Fibroblast of lung (primary cell): Measurements from ENCODE around the gene RGS7. TPM values are rescaled to one million over a fixed set of nuclear protein-coding genes. Genes with fewer than 3 reads are reported as not detected.

Experiments
- DNase-seq, 2 donors: peaks; one replicate each; pipeline versions ENCODE4 v3.0.0 to v3.0.0-alpha.2; 2010; ENCODE audit warnings: low read depth in 2 of 2
- H2AFZ ChIP-seq: 2 replicates; pipeline ENCODE4 v1.5.1; 2012; ENCODE audit warnings: low read length, control low read depth, inconsistent platforms
- H3K27ac ChIP-seq: 2 replicates; pipeline ENCODE4 v1.5.1; 2011; ENCODE audit warnings: low read length, control low read depth; ENCODE audit not compliant: insufficient read depth
- H3K27me3 ChIP-seq: 2 replicates; pipeline ENCODE4 v1.5.1; 2011; ENCODE audit warnings: mild to moderate bottlenecking, low read length; ENCODE audit not compliant: control insufficient read depth, insufficient read depth
- H3K36me3 ChIP-seq: 2 replicates; pipeline ENCODE4 v1.5.1; 2011; ENCODE audit warnings: low read length; ENCODE audit not compliant: control insufficient read depth, insufficient read depth
- H3K4me1 ChIP-seq: 2 replicates; pipeline ENCODE4 v1.5.1; 2011; ENCODE audit warnings: low read length; ENCODE audit not compliant: control insufficient read depth, insufficient read depth; ENCODE audit errors: extremely low read depth
- H3K4me2 ChIP-seq: 2 replicates; pipeline ENCODE4 v1.5.1; 2011; ENCODE audit warnings: low read length, control low read depth; ENCODE audit not compliant: insufficient read depth; ENCODE audit errors: extremely low read depth
- H3K4me3 ChIP-seq, 4 experiments: fragments of 200-600 bp in 1 of 4; sonication (generic) in 1 of 4; replicated peaks in 1 of 4; 2 replicates each; pipeline ENCODE4 v1.5.1; 2011 to 2016; ENCODE audit warnings: low read length in 4 of 4, low read depth in 3 of 4, mild to moderate bottlenecking in 3 of 4, control low read depth in 2 of 4, inconsistent platforms in 1 of 4, mixed read lengths in 1 of 4; ENCODE audit not compliant: insufficient read depth in 1 of 4; ENCODE audit errors: control extremely low read depth in 1 of 4
- H3K79me2 ChIP-seq: 2 replicates; pipeline ENCODE4 v1.5.1; 2012; ENCODE audit warnings: mild to moderate bottlenecking, low read length, inconsistent platforms; ENCODE audit not compliant: control insufficient read depth, insufficient read depth
- H3K9ac ChIP-seq: 2 replicates; pipeline ENCODE4 v1.5.1; 2011; ENCODE audit warnings: mild to moderate bottlenecking, low read length, control low read depth; ENCODE audit not compliant: insufficient read depth
- H3K9me3 ChIP-seq: 2 replicates; pipeline ENCODE4 v1.5.1; 2012; ENCODE audit warnings: low read depth, low read length; ENCODE audit not compliant: control insufficient read depth, insufficient read depth
- H4K20me1 ChIP-seq: 2 replicates; pipeline ENCODE4 v1.5.1; 2011; ENCODE audit warnings: low read length; ENCODE audit not compliant: control insufficient read depth, insufficient read depth; ENCODE audit errors: extremely low read depth
- EZH2 ChIP-seq: IDR thresholded peaks from 2 replicates; pipeline ENCODE4 v1.5.1; 2012; ENCODE audit warnings: low read length, control low read depth, mild to moderate bottlenecking; ENCODE audit errors: missing control alignments
- polyA plus RNA-seq, 2 donors: library from polyadenylated mRNA; depleted of rRNA in 1 of 2; stranded (reverse) in 1 of 2; unstranded in 1 of 2; fragments of >200 nt; gene quantifications; 2 replicates each; pipeline ENCODE4 v1.2.1, GENCODE V29; 2011 to 2012; ENCODE audit warnings: missing spikeins in 1 of 2
- total RNA-seq: library from RNA; depleted of rRNA; stranded (reverse); fragments of >200 nt; gene quantifications from 2 replicates; pipeline ENCODE4 v1.2.1, GENCODE V29; 2014
- TF ChIP-seq, protein P1 (sequence below), 2 donors: IDR thresholded peaks in 1 of 2; conservative IDR thresholded peaks in 1 of 2; 1 replicate in 1 of 2; 2 replicates in 1 of 2; pipeline ENCODE4 v1.5.1; 2011 to 2012; ENCODE audit warnings: low read length in 2 of 2, control low read depth in 1 of 2, inconsistent platforms in 1 of 2, low read depth in 1 of 2, mild to moderate bottlenecking in 1 of 2

The RGS7 gene
- total and polyA plus RNA-seq, 2 donors (not counting 1 experiment from before 2014, with no cell fraction given) = 3.6 to 4.2 TPM

DNA sequence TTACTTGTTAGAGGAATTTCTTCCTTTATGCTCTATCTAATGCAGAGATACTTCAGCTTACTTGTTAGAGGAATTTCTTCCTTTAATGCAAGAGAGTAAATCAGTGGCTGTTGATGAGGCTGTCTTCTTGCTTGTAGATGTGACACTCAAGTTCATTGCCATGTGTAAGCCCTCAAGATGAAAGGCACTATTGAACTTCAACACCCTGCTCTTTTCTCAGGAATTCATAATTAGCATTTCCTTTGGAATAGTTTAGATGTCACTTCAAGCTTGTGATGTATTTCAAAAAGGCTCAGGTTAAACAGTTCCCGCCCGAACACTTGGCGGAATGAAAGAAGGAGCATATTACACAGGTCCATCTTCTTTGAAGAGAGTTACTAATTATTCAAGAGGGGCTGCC is 251.9 kb downstream of the RGS7 start:
- Histone ChIP-seq H3K27ac (no peak overlapping the region), H3K36me3 (no peaks in the 10 kb centered on the region), H3K9me3 (no peaks in the 10 kb centered on the region), H3K79me2 (no peaks in the 10 kb centered on the region), H3K27me3 (no peaks in the 10 kb centered on the region), H3K4me2 (no peak overlapping the region), H4K20me1 (no peaks in the 10 kb centered on the region), H3K9ac (no peak overlapping the region), H3K4me1 (no peaks in the 10 kb centered on the region), H2AFZ (no peak overlapping the region), H3K4me3 (no peak overlapping the region)
- TF ChIP-seq, protein P1, sequence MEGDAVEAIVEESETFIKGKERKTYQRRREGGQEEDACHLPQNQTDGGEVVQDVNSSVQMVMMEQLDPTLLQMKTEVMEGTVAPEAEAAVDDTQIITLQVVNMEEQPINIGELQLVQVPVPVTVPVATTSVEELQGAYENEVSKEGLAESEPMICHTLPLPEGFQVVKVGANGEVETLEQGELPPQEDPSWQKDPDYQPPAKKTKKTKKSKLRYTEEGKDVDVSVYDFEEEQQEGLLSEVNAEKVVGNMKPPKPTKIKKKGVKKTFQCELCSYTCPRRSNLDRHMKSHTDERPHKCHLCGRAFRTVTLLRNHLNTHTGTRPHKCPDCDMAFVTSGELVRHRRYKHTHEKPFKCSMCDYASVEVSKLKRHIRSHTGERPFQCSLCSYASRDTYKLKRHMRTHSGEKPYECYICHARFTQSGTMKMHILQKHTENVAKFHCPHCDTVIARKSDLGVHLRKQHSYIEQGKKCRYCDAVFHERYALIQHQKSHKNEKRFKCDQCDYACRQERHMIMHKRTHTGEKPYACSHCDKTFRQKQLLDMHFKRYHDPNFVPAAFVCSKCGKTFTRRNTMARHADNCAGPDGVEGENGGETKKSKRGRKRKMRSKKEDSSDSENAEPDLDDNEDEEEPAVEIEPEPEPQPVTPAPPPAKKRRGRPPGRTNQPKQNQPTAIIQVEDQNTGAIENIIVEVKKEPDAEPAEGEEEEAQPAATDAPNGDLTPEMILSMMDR (conservative IDR thresholded peaks at IDR 0.05 in 1 of 2, IDR thresholded peaks at IDR 0.05 in 1 of 2; ENCODE audit: low read depth in 1 of 2, low read length in 2 of 2) = no peak
- TF ChIP-seq EZH2 = no peak
- DNase-seq = no peak

DNA sequence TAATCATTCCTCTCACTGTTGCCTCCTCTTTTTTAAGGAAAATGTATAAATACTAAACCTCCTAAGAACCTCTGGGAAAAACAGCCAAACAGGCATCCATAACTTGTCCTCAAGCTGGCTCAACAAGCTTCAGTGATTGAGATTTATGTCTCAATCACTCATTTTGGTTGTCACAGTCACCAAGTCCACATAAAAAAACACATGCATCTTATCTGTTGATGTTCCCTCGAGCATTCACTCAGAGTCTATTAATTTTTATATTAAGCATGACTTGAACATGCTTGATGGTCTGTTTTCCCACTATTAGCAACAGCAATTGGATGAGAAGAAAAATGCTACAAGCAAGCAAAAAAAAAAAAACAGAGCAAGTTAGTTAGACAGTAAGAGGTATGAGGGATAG is 254.3 kb downstream of the RGS7 start:
- Histone ChIP-seq H3K4me3 (no peak overlapping the region), H2AFZ (no peak overlapping the region), H3K4me2 (no peak overlapping the region), H3K79me2 (no peaks in the 10 kb centered on the region), H3K36me3 (no peaks in the 10 kb centered on the region), H3K27me3 (no peaks in the 10 kb centered on the region), H3K9ac (no peak overlapping the region), H4K20me1 (no peaks in the 10 kb centered on the region), H3K9me3 (no peaks in the 10 kb centered on the region), H3K27ac (no peak overlapping the region), H3K4me1 (no peaks in the 10 kb centered on the region)
- no peak for TF ChIP-seq EZH2
- TF ChIP-seq, protein P1 (conservative IDR thresholded peaks at IDR 0.05 in 1 of 2, IDR thresholded peaks at IDR 0.05 in 1 of 2; ENCODE audit: low read depth in 1 of 2, low read length in 2 of 2) = no peak
- DNase-seq = no peak

DNA sequence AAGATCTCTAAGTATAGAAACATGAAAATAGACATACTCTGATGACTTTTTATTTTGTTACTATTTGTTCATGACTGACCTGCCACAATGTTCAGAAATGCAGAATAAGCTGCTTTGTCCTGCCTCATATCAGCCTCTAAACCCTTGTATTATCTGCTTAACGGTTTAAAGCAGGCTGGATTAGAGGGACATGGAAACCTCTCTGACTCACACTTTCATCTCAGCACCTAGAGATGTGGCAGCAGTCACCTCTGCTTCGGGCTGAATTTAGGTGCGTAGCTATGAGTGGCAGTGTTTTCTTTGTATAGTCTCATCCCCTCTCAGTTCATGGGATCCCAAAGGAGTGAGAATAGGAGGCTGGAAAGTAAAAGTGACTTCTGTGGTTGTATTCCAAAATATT is 255.4 kb downstream of the RGS7 start:
- DNase-seq = no peak
- H3K4me2 ChIP-seq = no peak overlapping the region
- H3K4me3 ChIP-seq = no peak overlapping the region

More for the DNA sequence above, 255.4 kb downstream of the RGS7 start:
- no peak overlapping the region for H3K27ac ChIP-seq
- no peaks in the 10 kb centered on the region for H4K20me1 ChIP-seq
- H3K36me3 ChIP-seq = no peaks in the 10 kb centered on the region
- no peaks in the 10 kb centered on the region for H3K4me1 ChIP-seq
- H2AFZ ChIP-seq = no peak overlapping the region
- H3K27me3 ChIP-seq = no peaks in the 10 kb centered on the region
- H3K9me3 ChIP-seq = no peaks in the 10 kb centered on the region
- no peak overlapping the region for H3K9ac ChIP-seq
- TF ChIP-seq EZH2 = no peak
- TF ChIP-seq, protein P1 (conservative IDR thresholded peaks at IDR 0.05 in 1 of 2, IDR thresholded peaks at IDR 0.05 in 1 of 2; ENCODE audit: low read depth in 1 of 2, low read length in 2 of 2) = no peak
- H3K79me2 ChIP-seq = no peaks in the 10 kb centered on the region
